ENCODE results near the gene AFF1.
A peak's percentile ranks its signal among the peaks of the same experiment; 100 is the strongest.

AFF1 gene

GRCh38 chr4:86934771-86935565 lies at the start of gene AFF1:
AFF1 (plus strand) TSS chr4:86935011; CDS start chr4:86948534, 13,523 bp downstream.
- DNase-seq = peak; percentile 38 to 86

GRCh38 chr4:86890790-86891189 lies 44.0 kb upstream of the AFF1 start:
- DNase-seq = no peak

- peak; percentile 26 to 39 for DNase-seq
Measured at GRCh38 chr4:86891762-86892635, 42.8 kb upstream of the AFF1 start, which contains the start of gene C4orf36. C4orf36 (minus strand) TSS chr4:86892422; CDS start chr4:86891520, 902 bp downstream.

- DNase-seq = no peak
Measured at GRCh38 chr4:86892636-86892960, 42.2 kb upstream of the AFF1 start.

- DNase-seq = no peak
Measured at GRCh38 chr4:86893136-86893535, 41.7 kb upstream of the AFF1 start.

- DNase-seq = no peak
Measured at GRCh38 chr4:86894455-86894854, 40.4 kb upstream of the AFF1 start.

GRCh38 chr4:86895692-86896488 lies 38.9 kb upstream of the AFF1 start:
- DNase-seq = peak; percentile 3 to 65

GRCh38 chr4:86896596-86896995 lies 38.2 kb upstream of the AFF1 start:
- DNase-seq = no peak

- no peak for DNase-seq
Measured at GRCh38 chr4:86898562-86898961, 36.2 kb upstream of the AFF1 start.

- DNase-seq = no peak
Measured at GRCh38 chr4:86901864-86902263, 32.9 kb upstream of the AFF1 start.

GRCh38 chr4:86908251-86908657 lies 26.6 kb upstream of the AFF1 start:
- no peak for DNase-seq

GRCh38 chr4:86909546-86910295 lies 25.1 kb upstream of the AFF1 start:
- no peak for DNase-seq

- no peak for DNase-seq
Measured at GRCh38 chr4:86910369-86910768, 24.4 kb upstream of the AFF1 start.

GRCh38 chr4:86910820-86911684 lies 23.8 kb upstream of the AFF1 start:
- DNase-seq = no peak

- no peak for DNase-seq
Measured at GRCh38 chr4:86916392-86916791, 18.4 kb upstream of the AFF1 start.

GRCh38 chr4:86917212-86918039 lies 17.4 kb upstream of the AFF1 start:
- DNase-seq = no peak

GRCh38 chr4:86918539-86919072 lies 16.2 kb upstream of the AFF1 start:
- no peak for DNase-seq

- no peak for DNase-seq
Measured at GRCh38 chr4:86919561-86920223, 15.1 kb upstream of the AFF1 start.

- no peak for DNase-seq
Measured at GRCh38 chr4:86921608-86922252, 13.1 kb upstream of the AFF1 start.
